Calu3 (cell line): ENCODE data around the gene MAP1LC3A. TPM values are rescaled to one million over a fixed set of nuclear protein-coding genes. Genes with fewer than 3 reads are reported as not detected.

Experiments used
- BruUV-seq: library from RNA; stranded (reverse); fragments of 400-500 nt; replicated peaks from 2 replicates; lab custom pipeline; 2021; lab: Mats Ljungman, UMichigan
- CTCF ChIA-PET: fragments of 300-600 bp; sonication (Branson Sonifier 250); formaldehyde crosslinking; loops from one replicate; lab custom pipeline; 2022; ENCODE audit warnings: antibody characterized with exemption; lab: Charles Lee
- DNase-seq: peaks from one replicate; pipeline ENCODE4 v3.0.0; 2022
- H3K27ac Mint-ChIP-seq: one replicate; pipeline ENCODE4 v1.8.0; 2022; ENCODE audit warnings: mixed read lengths; ENCODE audit not compliant: unreplicated experiment
- H3K27me3 Mint-ChIP-seq: one replicate; pipeline ENCODE4 v1.8.0; 2022; ENCODE audit warnings: mixed read lengths; ENCODE audit not compliant: unreplicated experiment
- H3K36me3 Mint-ChIP-seq: one replicate; pipeline ENCODE4 v1.8.0; 2022; ENCODE audit warnings: mild to moderate bottlenecking, moderate library complexity, mixed read lengths; ENCODE audit not compliant: insufficient read depth, unreplicated experiment
- H3K4me1 Mint-ChIP-seq: one replicate; pipeline ENCODE4 v1.8.0; 2022; ENCODE audit warnings: mild to moderate bottlenecking, low read depth, mixed read lengths; ENCODE audit not compliant: unreplicated experiment
- H3K4me3 Mint-ChIP-seq: one replicate; pipeline ENCODE4 v1.8.0; 2022; ENCODE audit warnings: mild to moderate bottlenecking, low read depth, moderate library complexity, mixed read lengths; ENCODE audit not compliant: unreplicated experiment
- H3K9me3 Mint-ChIP-seq: one replicate; pipeline ENCODE4 v1.8.0; 2022; ENCODE audit warnings: low read depth, mixed read lengths; ENCODE audit not compliant: unreplicated experiment
- CTCF ChIP-seq: fragments of 200-600 bp; IDR thresholded peaks from one replicate; pipeline ENCODE4 v1.8.0; 2022; ENCODE audit warnings: antibody characterized with exemption; ENCODE audit not compliant: unreplicated experiment
- intact Hi-C: fragments of 100-400 bp; cut with micrococcal nuclease; formaldehyde crosslinking; loops from one replicate; pipeline ENCODE4 v1.10.0; 2022; ENCODE audit not compliant: unreplicated experiment
- total RNA-seq: library from RNA; stranded (reverse); gene quantifications from 2 replicates; pipeline ENCODE4 v1.2.3, GENCODE V29; 2022

The MAP1LC3A gene
- total RNA-seq, 1 experiment from 2014 or later, result 0.78 TPM

DNA sequence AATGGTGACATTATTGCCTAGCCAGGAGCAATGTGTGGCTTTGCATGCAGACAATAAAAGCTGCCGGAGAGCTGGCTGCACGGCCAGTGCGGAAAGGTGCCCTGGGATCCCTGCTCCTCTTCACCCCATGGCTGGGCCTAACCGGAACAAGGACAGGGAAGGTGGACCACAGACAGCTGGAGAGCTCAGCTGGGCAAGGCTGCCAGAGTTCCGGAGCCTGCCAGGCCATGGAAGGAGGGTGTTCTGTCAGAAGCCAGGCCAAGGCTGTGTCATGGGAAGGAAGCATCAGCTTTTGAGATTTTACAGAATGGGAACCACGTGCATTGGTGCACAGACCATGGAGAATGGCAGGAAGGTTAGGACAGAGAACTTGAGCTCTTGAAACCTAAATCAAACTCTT is 25.0 kb downstream of the MAP1LC3A start:
- no peak overlapping the region for H3K4me3 Mint-ChIP-seq
- H3K27ac Mint-ChIP-seq, result no peak overlapping the region
- intact Hi-C loops, result no loop called here
- no peaks in the 10 kb centered on the region for H3K27me3 Mint-ChIP-seq
- no peaks in the 10 kb centered on the region for H3K36me3 Mint-ChIP-seq
- BruUV-seq, result no TSS peak
- peaks cover 17% of the 10 kb centered on the region for H3K4me1 Mint-ChIP-seq
- no peak for DNase-seq
- H3K9me3 Mint-ChIP-seq, result no peaks in the 10 kb centered on the region
- CTCF ChIA-PET, result interaction anchor here (0.6 to 1.4 kb wide), 6 partner anchors 14 to 186 kb away, joined by 3 to 6 read pairs (median 4); no protein-coding TSS in a partner anchor
- no peak for TF ChIP-seq CTCF

- DNase-seq, result no peak
- CTCF ChIA-PET, result interaction anchor here (0.7 kb wide), 1 partner anchor 8 kb away, joined by 3 read pairs; no protein-coding TSS in a partner anchor
- no peak overlapping the region for H3K4me3 Mint-ChIP-seq
- H3K27ac Mint-ChIP-seq, result no peak overlapping the region
- H3K4me1 Mint-ChIP-seq, result peaks cover 8% of the 10 kb centered on the region
- H3K27me3 Mint-ChIP-seq, result no peaks in the 10 kb centered on the region
- intact Hi-C loops, result no loop called here
- no peaks in the 10 kb centered on the region for H3K9me3 Mint-ChIP-seq
- TF ChIP-seq CTCF, result no peak
- BruUV-seq, result no TSS peak
- H3K36me3 Mint-ChIP-seq, result no peaks in the 10 kb centered on the region
These were observed 26.5 kb downstream of the MAP1LC3A start for GRCh38 chr20:34585019-34585418.

GRCh38 chr20:34586488-34587163 is 28.1 kb downstream of the MAP1LC3A start:
- TF ChIP-seq CTCF, result no peak
- Mint-ChIP-seq H3K36me3 (no peaks in the 10 kb centered on the region), H3K4me1 (no peaks in the 10 kb centered on the region), H3K9me3 (no peaks in the 10 kb centered on the region), H3K27me3 (no peaks in the 10 kb centered on the region), H3K4me3 (no peak overlapping the region), H3K27ac (no peak overlapping the region)
- no peak for DNase-seq
- CTCF ChIA-PET, result no interaction called here
- intact Hi-C loops, result no loop called here
- no TSS peak for BruUV-seq

DNA sequence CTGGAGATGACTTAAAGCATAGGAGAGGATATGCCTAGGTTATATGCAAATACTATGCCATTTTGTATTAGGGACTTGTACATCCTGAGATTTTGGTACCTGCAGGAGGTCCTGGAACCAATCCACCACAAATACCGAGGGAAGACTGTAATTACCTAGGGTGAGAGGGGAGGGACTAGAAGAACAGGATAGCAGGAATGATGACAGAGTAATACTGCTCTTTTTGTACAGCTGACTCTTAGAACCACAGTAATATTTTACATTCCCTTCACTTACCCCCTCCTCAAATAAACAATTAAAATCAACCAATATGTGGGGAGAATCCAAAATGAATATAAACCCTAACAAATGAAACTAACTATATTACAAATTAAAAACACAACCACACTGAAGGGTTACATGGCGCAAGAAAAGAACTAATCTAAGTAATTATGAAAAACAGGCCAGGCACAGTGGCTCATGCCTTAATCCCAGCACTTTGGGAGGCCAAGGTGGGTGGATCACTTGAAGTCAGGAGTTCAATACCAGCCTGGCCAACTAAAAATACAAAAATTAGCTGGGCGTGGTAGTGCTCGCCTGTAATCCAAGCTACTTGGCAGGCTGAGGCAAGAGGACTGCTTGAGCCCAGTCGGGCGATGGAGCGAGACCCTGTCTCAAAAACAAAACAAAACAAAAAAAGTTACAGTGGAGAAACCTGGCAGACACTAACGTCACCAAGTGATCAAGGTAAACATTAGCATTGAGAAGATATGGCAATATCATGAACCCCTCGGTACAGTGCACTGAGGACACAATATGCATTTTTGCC is 37.1 kb downstream of the MAP1LC3A start:
- Mint-ChIP-seq H3K27ac (no peak overlapping the region), H3K27me3 (no peaks in the 10 kb centered on the region)
- CTCF ChIA-PET, result no interaction called here

More for the DNA sequence above, 37.1 kb downstream of the MAP1LC3A start:
- DNase-seq, result no peak
- Mint-ChIP-seq H3K4me3 (no peak overlapping the region), H3K9me3 (no peaks in the 10 kb centered on the region), H3K4me1 (no peaks in the 10 kb centered on the region), H3K36me3 (no peaks in the 10 kb centered on the region)
- BruUV-seq, result no TSS peak
- TF ChIP-seq CTCF, result no peak
- intact Hi-C loops, result no loop called here
